Measurements from ENCODE around the gene SAPCD2. TPM values are rescaled to one million over a fixed set of nuclear protein-coding genes. Genes with fewer than 3 reads are reported as not detected.

Gene SAPCD2
- total and polyA plus RNA-seq, 2 of the 4 experiments (the other 2 are of a cell fraction): 3.4 to 4.9 TPM

GRCh38 chr9:137022662-137023008, 47.7 kb downstream of the SAPCD2 start:
- Histone ChIP-seq H2AK5ac (ENCODE audit: low read depth, low read length) (no peak overlapping the region), H2BK15ac (ENCODE audit: low read depth, low read length) (no peak overlapping the region), H3K14ac (replicated peaks; ENCODE audit: low read depth, low read length) (no peak overlapping the region), H3K4me2 (ENCODE audit: low read depth, low read length) (no peak overlapping the region), H3K23ac (ENCODE audit: low read depth, low read length) (no peak overlapping the region), H3K79me1 (ENCODE audit: low read depth in 1 of 2, low read length in 2 of 2) (peaks cover 0 to 7% of the 10 kb centered on the region in 2 experiments; a peak in 2 of 4 replicates), H3K9me3 (ENCODE audit: control insufficient read depth, insufficient read depth, low read length) (no peaks in the 10 kb centered on the region), H2AFZ (replicated peaks; ENCODE audit: low read length, poor library complexity) (no peak overlapping the region), H3K36me3 (ENCODE audit: control insufficient read depth, insufficient read depth, low read length) (peaks cover 7% of the 10 kb centered on the region; the same call in 1 of the 2 replicates), H3K4me1 (ENCODE audit: control insufficient read depth, insufficient read depth, low read length) (peaks cover 5% of the 10 kb centered on the region), H2BK20ac (ENCODE audit: low read depth, low read length) (no peak overlapping the region), H2AK9ac (replicated peaks; ENCODE audit: low read depth, low read length, poor library complexity) (no peak overlapping the region), H4K20me1 (ENCODE audit: insufficient read depth, low read length) (no peaks in the 10 kb centered on the region; the same call in 1 of the 2 replicates), H2BK120ac (ENCODE audit: low read depth, low read length) (no peak overlapping the region), H3K56ac (ENCODE audit: extremely low read depth, insufficient read depth, low read length) (no peak overlapping the region), H3K18ac (ENCODE audit: low read depth, low read length) (no peak overlapping the region), H3K4ac (ENCODE audit: low read depth, low read length) (no peak overlapping the region), H3K9me1 (ENCODE audit: insufficient read depth, low read length) (peaks cover 4% of the 10 kb centered on the region; the same call in 1 of the 2 replicates), H4K8ac (ENCODE audit: low read depth in 2 of 2, low read length in 2 of 2) (no peak overlapping the region), H4K5ac (ENCODE audit: low read depth, low read length) (no peak overlapping the region), H2BK5ac (ENCODE audit: low read depth, low read length, poor library complexity, severe bottlenecking) (no peak overlapping the region), H3K4me3 (ENCODE audit: insufficient read depth, low read depth, low read length) (no peak overlapping the region), H3K27ac (ENCODE audit: insufficient read depth, low read length) (no peak overlapping the region), H3K27me3 (ENCODE audit: control insufficient read depth, insufficient read depth, low read length) (no peaks in the 10 kb centered on the region), H3K9ac (ENCODE audit: low read depth, low read length) (no peak overlapping the region), H4K91ac (ENCODE audit: insufficient read depth, low read depth, low read length) (no peak overlapping the region)
- TF ChIP-seq CEBPB (IDR thresholded peaks at IDR 0.05; ENCODE audit: low read depth, low read length) (no peak), SMC3 (IDR thresholded peaks at IDR 0.05; ENCODE audit: low read depth, low read length) (no peak), MAFK (IDR thresholded peaks at IDR 0.05; ENCODE audit: low read depth, low read length) (no peak), MXI1 (IDR thresholded peaks at IDR 0.05; ENCODE audit: borderline replicate concordance, low read depth, low read length) (no peak), RFX5 (IDR thresholded peaks at IDR 0.05; ENCODE audit: low read depth, low read length) (no peak), MAZ (IDR thresholded peaks at IDR 0.05; ENCODE audit: borderline replicate concordance, low read depth, low read length) (no peak)
- TF ChIP-seq, protein P1, sequence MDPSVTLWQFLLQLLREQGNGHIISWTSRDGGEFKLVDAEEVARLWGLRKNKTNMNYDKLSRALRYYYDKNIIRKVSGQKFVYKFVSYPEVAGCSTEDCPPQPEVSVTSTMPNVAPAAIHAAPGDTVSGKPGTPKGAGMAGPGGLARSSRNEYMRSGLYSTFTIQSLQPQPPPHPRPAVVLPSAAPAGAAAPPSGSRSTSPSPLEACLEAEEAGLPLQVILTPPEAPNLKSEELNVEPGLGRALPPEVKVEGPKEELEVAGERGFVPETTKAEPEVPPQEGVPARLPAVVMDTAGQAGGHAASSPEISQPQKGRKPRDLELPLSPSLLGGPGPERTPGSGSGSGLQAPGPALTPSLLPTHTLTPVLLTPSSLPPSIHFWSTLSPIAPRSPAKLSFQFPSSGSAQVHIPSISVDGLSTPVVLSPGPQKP (IDR thresholded peaks at IDR 0.05; ENCODE audit: borderline replicate concordance, low read depth, low read length): no peak
- intact Hi-C loops (cut with micrococcal nuclease) (no loop called here), dilution Hi-C loops (cut with HindIII; ENCODE audit: low sequenced_read_pairs, unreplicated experiment) (no loop called here), in situ Hi-C loops (cut with MboI; ENCODE audit: low sequenced_read_pairs) (no loop called here)
- ChIA-PET CTCF (no interaction called here), POLR2A (ENCODE audit: unreplicated experiment) (no interaction called here)
- WGBS, 2 experiments (ENCODE audit: extremely low coverage in 2 of 2, insufficient read length in 1 of 2): 88% methylated on average over 11 of the region's 23 CpGs; no CpG with 5 or more reads in 1 of the 2 experiments
- DNase-seq (no peak), ATAC-seq (ENCODE audit: low read depth) (no peak)
- no TSS peak for BruUV-seq (replicated peaks)
